H9 (cell line): ENCODE measurements around the gene SHMT1. TPM values are rescaled to one million over a fixed set of nuclear protein-coding genes. Genes with fewer than 3 reads are reported as not detected.

Source experiments
- DNase-seq: peaks from one replicate; pipeline ENCODE4 v3.0.0-alpha.2; 2017
- H2AFZ ChIP-seq: one replicate; pipeline ENCODE4 v1.6.1; 2013; ENCODE audit warnings: mild to moderate bottlenecking, low read length, control low read depth, moderate library complexity
- H2AK5ac ChIP-seq: 2 replicates; pipeline ENCODE4 v1.6.1; 2013; ENCODE audit warnings: low read length, control low read depth, mixed read lengths; ENCODE audit not compliant: insufficient read length
- H2BK120ac ChIP-seq: one replicate; pipeline ENCODE4 v1.6.1; 2013; ENCODE audit warnings: low read depth, mild to moderate bottlenecking, low read length, control low read depth, inconsistent platforms; ENCODE audit not compliant: poor library complexity, severe bottlenecking
- H2BK12ac ChIP-seq: 2 replicates; pipeline ENCODE4 v1.6.1; 2013; ENCODE audit warnings: low read length, control low read depth, mixed read lengths, low read depth; ENCODE audit not compliant: insufficient read length
- H2BK15ac ChIP-seq: 2 replicates; pipeline ENCODE4 v1.6.1; 2013; ENCODE audit warnings: low read depth, low read length, control low read depth
- H2BK20ac ChIP-seq: one replicate; pipeline ENCODE4 v1.6.1; 2013; ENCODE audit warnings: low read depth, mild to moderate bottlenecking, low read length, control low read depth, inconsistent platforms; ENCODE audit not compliant: poor library complexity, severe bottlenecking
- H2BK5ac ChIP-seq: 2 replicates; pipeline ENCODE4 v1.6.1; 2013; ENCODE audit warnings: low read length, control low read depth, mixed read lengths; ENCODE audit not compliant: insufficient read length
- H3K14ac ChIP-seq: 2 replicates; pipeline ENCODE4 v1.6.1; 2013; ENCODE audit warnings: low read length, control low read depth; ENCODE audit not compliant: insufficient read depth
- H3K18ac ChIP-seq: 2 replicates; pipeline ENCODE4 v1.6.1; 2013; ENCODE audit warnings: low read depth, mild to moderate bottlenecking, mixed read lengths, low read length, control low read depth; ENCODE audit not compliant: insufficient read length
- H3K23ac ChIP-seq: 2 replicates; pipeline ENCODE4 v1.6.1; 2013; ENCODE audit warnings: low read length, control low read depth, mixed read lengths, low read depth; ENCODE audit not compliant: insufficient read length
- H3K23me2 ChIP-seq: 2 replicates; pipeline ENCODE4 v1.6.1; 2013; ENCODE audit warnings: low read depth, mild to moderate bottlenecking, mixed read lengths, low read length, control low read depth; ENCODE audit not compliant: insufficient read length, poor library complexity, severe bottlenecking
- H3K27ac ChIP-seq: 2 replicates; pipeline ENCODE4 v1.5.1; 2013; ENCODE audit warnings: low read length, control low read depth, mixed read lengths, low read depth; ENCODE audit not compliant: insufficient read length
- H3K27me3 ChIP-seq: 2 replicates; pipeline ENCODE4 v1.6.1; 2013; ENCODE audit warnings: low read length, control low read depth, inconsistent platforms; ENCODE audit not compliant: insufficient read depth
- H3K4ac ChIP-seq: 2 replicates; pipeline ENCODE4 v1.6.1; 2013; ENCODE audit warnings: low read depth, mild to moderate bottlenecking, control low read depth, inconsistent platforms, low read length, moderate library complexity
- H3K4me1 ChIP-seq: 2 replicates; pipeline ENCODE4 v1.6.1; 2013; ENCODE audit warnings: low read length, control low read depth, inconsistent platforms; ENCODE audit not compliant: insufficient read depth
- H3K4me2 ChIP-seq: 2 replicates; pipeline ENCODE4 v1.6.1; 2013; ENCODE audit warnings: low read length, control low read depth, mixed read lengths; ENCODE audit not compliant: insufficient read length, insufficient read depth
- H3K56ac ChIP-seq: 2 replicates; pipeline ENCODE4 v1.6.1; 2013; ENCODE audit warnings: low read depth, mild to moderate bottlenecking, mixed read lengths, low read length, control low read depth; ENCODE audit not compliant: insufficient read length
- H3K79me1 ChIP-seq: 2 replicates; pipeline ENCODE4 v1.6.1; 2013; ENCODE audit warnings: low read depth, mild to moderate bottlenecking, moderate library complexity, low read length, control low read depth, inconsistent platforms; ENCODE audit not compliant: insufficient read depth, poor library complexity, severe bottlenecking
- H3K79me2 ChIP-seq: 2 replicates; pipeline ENCODE4 v1.6.1; 2013; ENCODE audit warnings: low read length, control low read depth, inconsistent platforms; ENCODE audit not compliant: insufficient read depth
- H3K9ac ChIP-seq: 2 replicates; pipeline ENCODE4 v1.6.1; 2013; ENCODE audit warnings: low read length, control low read depth, mixed read lengths; ENCODE audit not compliant: insufficient read length; ENCODE audit errors: extremely low read depth
- H3K9me3 ChIP-seq: one replicate; pipeline ENCODE4 v1.6.1; 2013; ENCODE audit warnings: low read depth, low read length, inconsistent platforms; ENCODE audit not compliant: control insufficient read depth
- H3T11ph ChIP-seq: one replicate; pipeline ENCODE4 v1.6.1; 2013; ENCODE audit warnings: mild to moderate bottlenecking, low read length, control low read depth, inconsistent platforms
- H4K20me1 ChIP-seq: one replicate; pipeline ENCODE4 v1.6.1; 2013; ENCODE audit not compliant: control insufficient read depth, insufficient read length, insufficient read depth
- H4K5ac ChIP-seq: 2 replicates; pipeline ENCODE4 v1.6.1; 2013; ENCODE audit warnings: low read depth, mild to moderate bottlenecking, mixed read lengths, low read length, control low read depth; ENCODE audit not compliant: insufficient read length
- H4K8ac ChIP-seq: replicated peaks from 2 replicates; pipeline ENCODE4 v1.6.1; 2013; ENCODE audit warnings: low read length, control low read depth, mixed read lengths, low read depth; ENCODE audit not compliant: insufficient read length
- H4K91ac ChIP-seq: 2 replicates; pipeline ENCODE4 v1.6.1; 2013; ENCODE audit warnings: low read depth, mild to moderate bottlenecking, moderate library complexity, mixed read lengths, low read length, control low read depth; ENCODE audit not compliant: insufficient read length
- H3K27ac Mint-ChIP-seq, 3 experiments: 2 replicates in 2 of 3; 3 replicates in 1 of 3; pipeline ENCODE4 v1.8.0; 2020 to 2021; ENCODE audit warnings: mixed read lengths in 3 of 3, mild to moderate bottlenecking in 1 of 3, moderate library complexity in 1 of 3
- H3K27me3 Mint-ChIP-seq: 2 replicates; pipeline ENCODE4 v1.8.0; 2021; ENCODE audit warnings: low read depth, mild to moderate bottlenecking, moderate library complexity, mixed read lengths
- H3K36me3 Mint-ChIP-seq, 3 experiments: 2 replicates in 2 of 3; 3 replicates in 1 of 3; pipeline ENCODE4 v1.8.0; 2020 to 2021; ENCODE audit warnings: low read depth in 3 of 3, mixed read lengths in 3 of 3; ENCODE audit not compliant: insufficient read depth in 1 of 3
- H3K4me1 Mint-ChIP-seq, 2 experiments: 2 replicates each; pipeline ENCODE4 v1.8.0; 2020; ENCODE audit warnings: mixed read lengths in 2 of 2
- H3K4me3 Mint-ChIP-seq, 2 experiments: 2 replicates in 1 of 2; 3 replicates in 1 of 2; pipeline ENCODE4 v1.8.0; 2020 to 2021; ENCODE audit warnings: mild to moderate bottlenecking in 2 of 2, mixed read lengths in 2 of 2, moderate library complexity in 1 of 2
- H3K9me3 Mint-ChIP-seq, 2 experiments: 2 replicates in 1 of 2; 3 replicates in 1 of 2; pipeline ENCODE4 v1.8.0; 2020; ENCODE audit warnings: mild to moderate bottlenecking in 2 of 2, mixed read lengths in 2 of 2, moderate library complexity in 1 of 2
- CTCF ChIP-seq: fragments of 200-600 bp; sonication (generic); conservative IDR thresholded peaks from 3 replicates; pipeline ENCODE4 v1.8.0; 2021; ENCODE audit warnings: antibody characterized with exemption, mild to moderate bottlenecking
- WGBS: extraction: QIAGEN DNeasy Blood & Tissue Kit; methylation state at CpG from one replicate; pipeline ENCODE4 v1.1.7; 2013; ENCODE audit warnings: missing lambda C conversion rate, low lambda C conversion rate, mixed read lengths; ENCODE audit not compliant: insufficient read length; ENCODE audit errors: extremely low coverage; 5-methylcytosine and 5-hydroxymethylcytosine counted together
- total RNA-seq: library from RNA; stranded (reverse); gene quantifications from 2 replicates; pipeline ENCODE4 v1.2.1, GENCODE V29; 2021

The SHMT1 gene
- total RNA-seq, 1 experiment from 2014 or later, result 42.8 TPM

DNA sequence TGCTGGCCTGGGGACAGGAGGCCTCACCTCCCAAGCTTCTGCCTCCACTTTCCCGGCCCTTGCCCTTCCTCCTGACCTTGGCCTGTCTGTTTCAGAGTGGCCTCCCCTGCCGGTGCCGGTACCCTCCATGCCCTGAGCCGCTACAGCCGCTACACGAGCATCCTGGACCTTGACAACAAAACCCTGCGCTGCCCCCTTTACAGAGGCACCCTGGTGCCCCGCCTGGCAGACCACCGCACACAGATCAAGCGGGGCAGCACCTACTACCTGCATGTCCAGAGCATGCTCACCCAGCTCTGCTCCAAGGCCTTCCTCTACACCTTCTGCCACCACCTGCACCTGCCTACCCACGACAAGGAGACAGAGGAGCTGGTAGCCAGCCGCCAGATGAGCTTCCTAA lies 40.8 kb downstream of the SHMT1 start:
- WGBS, result no CpG with 5 or more reads among the region's 12 CpGs
- H3K9me3 ChIP-seq, result no peaks in the 10 kb centered on the region

More for the DNA sequence above, 40.8 kb downstream of the SHMT1 start:
- Histone ChIP-seq H3K27me3 (no peaks in the 10 kb centered on the region), H3T11ph (no peak overlapping the region), H2AFZ (no peak overlapping the region), H3K4me2 (no peak overlapping the region), H3K4ac (no peak overlapping the region), H3K56ac (no peak overlapping the region), H2BK120ac (no peak overlapping the region), H2BK5ac (no peak overlapping the region), H3K79me2 (peaks cover 4% of the 10 kb centered on the region; the same call in 1 of the 2 replicates), H2BK12ac (no peak overlapping the region), H3K4me1 (no peaks in the 10 kb centered on the region), H3K23me2 (no peaks in the 10 kb centered on the region), H2AK5ac (no peak overlapping the region), H3K27ac (no peak overlapping the region), H2BK20ac (no peak overlapping the region), H4K5ac (no peak overlapping the region), H3K23ac (no peak overlapping the region), H3K14ac (no peak overlapping the region; the same call in 1 of the 2 replicates), H3K79me1 (peaks cover 9% of the 10 kb centered on the region), H4K91ac (no peak overlapping the region), H2BK15ac (no peak overlapping the region), H4K8ac (no peak overlapping the region), H4K20me1 (no peaks in the 10 kb centered on the region), H3K18ac (no peak overlapping the region), H3K9ac (no peak overlapping the region)
- Mint-ChIP-seq H3K4me3 (no peak overlapping the region), H3K27ac (peak overlapping the region in 1 of 3 experiments; percentile 25; a peak in 1 of 7 replicates), H3K27me3 (no peaks in the 10 kb centered on the region), H3K36me3 (peaks cover 28 to 52% (median 43%) of the 10 kb centered on the region in 3 experiments), H3K9me3 (no peaks in the 10 kb centered on the region), H3K4me1 (peaks cover 11 to 14% of the 10 kb centered on the region in 2 experiments)
- DNase-seq, result no peak
- no peak for TF ChIP-seq CTCF
